Smooth muscle cell (in vitro differentiated cells): ENCODE results near the gene ONECUT1. TPM values are rescaled to one million over a fixed set of nuclear protein-coding genes. Genes with fewer than 3 reads are reported as not detected.

ENCODE experiments used
- DNase-seq: peaks from one replicate; lab custom pipeline; 2025; ENCODE audit not compliant: unreplicated experiment; lab: John Stamatoyannopoulos, UW
- H2AFZ ChIP-seq: fragments of 200-600 bp; sonication (generic); 2 replicates; pipeline ENCODE4 v1.6.0; 2016; ENCODE audit warnings: antibody characterized with exemption, low read depth, mild to moderate bottlenecking
- H3F3A ChIP-seq: fragments of 200-600 bp; sonication (generic); 2 replicates; pipeline ENCODE4 v1.6.0; 2017; ENCODE audit warnings: antibody characterized with exemption, low read depth
- H3K27ac ChIP-seq: fragments of 200-600 bp; sonication (generic); 2 replicates; pipeline ENCODE4 v1.5.1; 2016; ENCODE audit warnings: low read depth, mild to moderate bottlenecking
- H3K27me3 ChIP-seq: fragments of 200-600 bp; sonication (generic); 2 replicates; pipeline ENCODE4 v1.6.1; 2016; ENCODE audit warnings: low read depth, mild to moderate bottlenecking
- H3K36me3 ChIP-seq: fragments of 200-600 bp; sonication (generic); 2 replicates; pipeline ENCODE4 v1.5.1; 2016; ENCODE audit warnings: low read depth
- H3K4me1 ChIP-seq: fragments of 200-600 bp; sonication (generic); 2 replicates; pipeline ENCODE4 v1.5.1; 2016; ENCODE audit warnings: low read depth
- H3K4me2 ChIP-seq: fragments of 200-600 bp; sonication (generic); 2 replicates; pipeline ENCODE4 v1.6.0; 2016; ENCODE audit warnings: mild to moderate bottlenecking
- H3K4me3 ChIP-seq: fragments of 200-600 bp; sonication (generic); 2 replicates; pipeline ENCODE4 v1.5.1; 2016; ENCODE audit warnings: mild to moderate bottlenecking
- H3K79me2 ChIP-seq: fragments of 200-600 bp; sonication (generic); 2 replicates; pipeline ENCODE4 v1.6.0; 2016; ENCODE audit warnings: low read depth, mild to moderate bottlenecking
- H3K9ac ChIP-seq: fragments of 200-600 bp; sonication (generic); 2 replicates; pipeline ENCODE4 v1.6.0; 2016; ENCODE audit warnings: low read depth
- H3K9me3 ChIP-seq: fragments of 200-600 bp; sonication (generic); replicated peaks from 2 replicates; pipeline ENCODE4 v1.5.1; 2016; ENCODE audit warnings: low read depth
- H4K20me1 ChIP-seq: fragments of 200-600 bp; sonication (generic); 2 replicates; pipeline ENCODE4 v1.6.0; 2016; ENCODE audit warnings: low read depth
- CTCF ChIP-seq: fragments of 200-600 bp; sonication (generic); IDR thresholded peaks from 2 replicates; pipeline ENCODE4 v1.5.1; 2017; ENCODE audit warnings: borderline replicate concordance, mild to moderate bottlenecking, antibody characterized with exemption; ENCODE audit not compliant: insufficient read depth, poor library complexity, severe bottlenecking
- WGBS: methylation state at CpG from one replicate; pipeline ENCODE4 v1.1.7; 2016; ENCODE audit warnings: low lambda C conversion rate; 5-methylcytosine and 5-hydroxymethylcytosine counted together
- polyA plus RNA-seq: library from polyadenylated mRNA; unstranded; fragments of >200 nt; fragmentation: Nextera tagmentation; extraction: Ambion mirVana; gene quantifications from 2 replicates; pipeline ENCODE4 v1.2.1, GENCODE V29; 2016
- total RNA-seq: library from RNA; depleted of rRNA; stranded (reverse); fragments of >200 nt; gene quantifications from 2 replicates; pipeline ENCODE4 v1.2.3, GENCODE V29; 2014

Gene ONECUT1
- total and polyA plus RNA-seq, 2 experiments from 2014 or later = 0.61 to 0.99 TPM

- Histone ChIP-seq H3K27me3 (peaks cover 100% of the 10 kb centered on the region), H3K79me2 (no peaks in the 10 kb centered on the region), H3K4me1 (peaks cover 4% of the 10 kb centered on the region), H3K9ac (no peak overlapping the region), H3K4me3 (no peak overlapping the region), H3K36me3 (no peaks in the 10 kb centered on the region), H3K27ac (no peak overlapping the region), H3K9me3 (no peaks in the 10 kb centered on the region), H3K4me2 (no peak overlapping the region), H2AFZ (no peak overlapping the region), H3F3A (no peaks in the 10 kb centered on the region), H4K20me1 (no peaks in the 10 kb centered on the region)
- 18% methylated on average over 27 of the region's 28 CpGs for WGBS
- DNase-seq = no peak
- no peak for TF ChIP-seq CTCF
Observed at GRCh38 chr15:52798529-52799101, 8.5 kb upstream of the ONECUT1 start.

- Histone ChIP-seq H2AFZ (no peak overlapping the region), H3K27ac (no peak overlapping the region), H3K79me2 (no peaks in the 10 kb centered on the region), H3K4me1 (no peaks in the 10 kb centered on the region), H3K36me3 (no peaks in the 10 kb centered on the region), H4K20me1 (no peaks in the 10 kb centered on the region), H3K9me3 (no peaks in the 10 kb centered on the region), H3K27me3 (peaks cover 100% of the 10 kb centered on the region), H3K4me3 (no peak overlapping the region), H3K9ac (no peak overlapping the region), H3F3A (no peaks in the 10 kb centered on the region), H3K4me2 (peak overlapping the region; percentile 36)
- 21% methylated on average over 44 of the region's 45 CpGs for WGBS
- no peak for DNase-seq
- TF ChIP-seq CTCF = no peak
Observed at GRCh38 chr15:52797625-52798501, 7.7 kb upstream of the ONECUT1 start.

- no peaks in the 10 kb centered on the region for H4K20me1 ChIP-seq
- H3F3A ChIP-seq = peaks cover under 1% of the 10 kb centered on the region
- WGBS = 37% methylated on average over 8 of the region's 8 CpGs
- H3K27ac ChIP-seq = no peak overlapping the region
- H3K36me3 ChIP-seq = no peaks in the 10 kb centered on the region
- no peak overlapping the region for H3K4me3 ChIP-seq
- no peak overlapping the region for H3K9ac ChIP-seq
- H3K9me3 ChIP-seq = no peaks in the 10 kb centered on the region
- peaks cover 1% of the 10 kb centered on the region for H3K4me1 ChIP-seq
- peaks cover 100% of the 10 kb centered on the region for H3K27me3 ChIP-seq
- H2AFZ ChIP-seq = no peak overlapping the region
- no peak for DNase-seq
- TF ChIP-seq CTCF = no peak
- H3K79me2 ChIP-seq = no peaks in the 10 kb centered on the region
- no peak overlapping the region for H3K4me2 ChIP-seq
Observed at GRCh38 chr15:52796753-52797520, 6.8 kb upstream of the ONECUT1 start.
